ENCODE results near the gene DNAJC18.

DNA sequence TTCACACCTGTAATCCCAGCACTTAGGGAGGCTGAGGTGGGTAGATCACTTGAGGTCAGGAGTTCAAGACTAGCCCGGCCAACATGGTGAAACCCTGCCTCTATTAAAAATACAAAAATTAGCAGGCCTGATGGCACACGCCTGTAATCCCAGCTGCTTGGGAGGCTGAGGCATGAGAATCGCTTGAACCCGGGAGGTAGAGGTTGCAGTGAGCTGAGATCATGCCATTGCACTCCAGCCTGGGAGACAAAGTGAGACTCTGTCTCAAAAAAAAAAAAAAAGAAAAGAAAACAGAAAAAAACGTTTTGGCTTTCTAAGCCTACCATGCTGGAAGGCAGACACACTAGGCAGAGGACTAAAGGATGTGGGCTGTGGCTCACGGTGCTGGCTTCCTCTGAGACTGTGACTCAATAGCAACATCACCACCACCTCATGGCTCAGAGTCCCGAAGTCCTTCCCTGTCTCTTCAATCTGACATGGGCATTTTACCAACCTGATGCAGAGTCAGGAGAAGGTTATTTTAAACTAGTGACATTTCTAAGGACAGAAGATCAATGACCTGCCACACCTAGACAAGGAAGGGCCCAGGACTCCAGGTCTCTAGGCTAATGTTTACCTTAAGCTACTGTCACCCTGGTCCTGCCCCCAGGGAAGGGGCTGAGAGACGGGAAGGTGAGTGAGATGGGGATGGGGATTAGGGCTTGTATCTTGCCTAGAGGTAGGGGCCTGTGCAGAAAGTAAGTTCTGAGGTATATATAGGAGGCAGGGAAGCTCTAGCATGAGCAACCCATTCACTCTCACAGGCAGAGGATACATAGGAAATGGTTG lies 19.5 kb upstream of the DNAJC18 start:
- TF ChIP-seq ZNF596 (tag by site-specific recombination; IDR thresholded peaks at IDR 0.05) (no peak), ZNF140 (tag by site-specific recombination; IDR thresholded peaks at IDR 0.05) (no peak), ZNF133 (tag by site-specific recombination; IDR thresholded peaks at IDR 0.05) (no peak), ZNF707 (tag by site-specific recombination; IDR thresholded peaks at IDR 0.05) (no peak), KLF1 (tag by site-specific recombination; IDR thresholded peaks at IDR 0.05) (no peak), ZBTB7A (tag by site-specific recombination; IDR thresholded peaks at IDR 0.05; ENCODE audit: low read depth) (no peak), ZNF114 (tag by site-specific recombination; IDR thresholded peaks at IDR 0.05) (no peak), ZBTB1 (tag by site-specific recombination; IDR thresholded peaks at IDR 0.05) (no peak), ZNF239 (tag by site-specific recombination; IDR thresholded peaks at IDR 0.05) (no peak), MEIS1 (CRISPR knock-in tag; IDR thresholded peaks at IDR 0.05; ENCODE audit: borderline replicate concordance) (no peak), ZNF473 (tag by site-specific recombination; IDR thresholded peaks at IDR 0.05) (no peak)
- TF ChIP-seq, protein P1, sequence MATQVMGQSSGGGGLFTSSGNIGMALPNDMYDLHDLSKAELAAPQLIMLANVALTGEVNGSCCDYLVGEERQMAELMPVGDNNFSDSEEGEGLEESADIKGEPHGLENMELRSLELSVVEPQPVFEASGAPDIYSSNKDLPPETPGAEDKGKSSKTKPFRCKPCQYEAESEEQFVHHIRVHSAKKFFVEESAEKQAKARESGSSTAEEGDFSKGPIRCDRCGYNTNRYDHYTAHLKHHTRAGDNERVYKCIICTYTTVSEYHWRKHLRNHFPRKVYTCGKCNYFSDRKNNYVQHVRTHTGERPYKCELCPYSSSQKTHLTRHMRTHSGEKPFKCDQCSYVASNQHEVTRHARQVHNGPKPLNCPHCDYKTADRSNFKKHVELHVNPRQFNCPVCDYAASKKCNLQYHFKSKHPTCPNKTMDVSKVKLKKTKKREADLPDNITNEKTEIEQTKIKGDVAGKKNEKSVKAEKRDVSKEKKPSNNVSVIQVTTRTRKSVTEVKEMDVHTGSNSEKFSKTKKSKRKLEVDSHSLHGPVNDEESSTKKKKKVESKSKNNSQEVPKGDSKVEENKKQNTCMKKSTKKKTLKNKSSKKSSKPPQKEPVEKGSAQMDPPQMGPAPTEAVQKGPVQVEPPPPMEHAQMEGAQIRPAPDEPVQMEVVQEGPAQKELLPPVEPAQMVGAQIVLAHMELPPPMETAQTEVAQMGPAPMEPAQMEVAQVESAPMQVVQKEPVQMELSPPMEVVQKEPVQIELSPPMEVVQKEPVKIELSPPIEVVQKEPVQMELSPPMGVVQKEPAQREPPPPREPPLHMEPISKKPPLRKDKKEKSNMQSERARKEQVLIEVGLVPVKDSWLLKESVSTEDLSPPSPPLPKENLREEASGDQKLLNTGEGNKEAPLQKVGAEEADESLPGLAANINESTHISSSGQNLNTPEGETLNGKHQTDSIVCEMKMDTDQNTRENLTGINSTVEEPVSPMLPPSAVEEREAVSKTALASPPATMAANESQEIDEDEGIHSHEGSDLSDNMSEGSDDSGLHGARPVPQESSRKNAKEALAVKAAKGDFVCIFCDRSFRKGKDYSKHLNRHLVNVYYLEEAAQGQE (tag by site-specific recombination; IDR thresholded peaks at IDR 0.05) = no peak
- TF ChIP-seq, protein P2, sequence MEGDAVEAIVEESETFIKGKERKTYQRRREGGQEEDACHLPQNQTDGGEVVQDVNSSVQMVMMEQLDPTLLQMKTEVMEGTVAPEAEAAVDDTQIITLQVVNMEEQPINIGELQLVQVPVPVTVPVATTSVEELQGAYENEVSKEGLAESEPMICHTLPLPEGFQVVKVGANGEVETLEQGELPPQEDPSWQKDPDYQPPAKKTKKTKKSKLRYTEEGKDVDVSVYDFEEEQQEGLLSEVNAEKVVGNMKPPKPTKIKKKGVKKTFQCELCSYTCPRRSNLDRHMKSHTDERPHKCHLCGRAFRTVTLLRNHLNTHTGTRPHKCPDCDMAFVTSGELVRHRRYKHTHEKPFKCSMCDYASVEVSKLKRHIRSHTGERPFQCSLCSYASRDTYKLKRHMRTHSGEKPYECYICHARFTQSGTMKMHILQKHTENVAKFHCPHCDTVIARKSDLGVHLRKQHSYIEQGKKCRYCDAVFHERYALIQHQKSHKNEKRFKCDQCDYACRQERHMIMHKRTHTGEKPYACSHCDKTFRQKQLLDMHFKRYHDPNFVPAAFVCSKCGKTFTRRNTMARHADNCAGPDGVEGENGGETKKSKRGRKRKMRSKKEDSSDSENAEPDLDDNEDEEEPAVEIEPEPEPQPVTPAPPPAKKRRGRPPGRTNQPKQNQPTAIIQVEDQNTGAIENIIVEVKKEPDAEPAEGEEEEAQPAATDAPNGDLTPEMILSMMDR (tag by site-specific recombination; IDR thresholded peaks at IDR 0.05) = no peak
- TF ChIP-seq, protein P3, sequence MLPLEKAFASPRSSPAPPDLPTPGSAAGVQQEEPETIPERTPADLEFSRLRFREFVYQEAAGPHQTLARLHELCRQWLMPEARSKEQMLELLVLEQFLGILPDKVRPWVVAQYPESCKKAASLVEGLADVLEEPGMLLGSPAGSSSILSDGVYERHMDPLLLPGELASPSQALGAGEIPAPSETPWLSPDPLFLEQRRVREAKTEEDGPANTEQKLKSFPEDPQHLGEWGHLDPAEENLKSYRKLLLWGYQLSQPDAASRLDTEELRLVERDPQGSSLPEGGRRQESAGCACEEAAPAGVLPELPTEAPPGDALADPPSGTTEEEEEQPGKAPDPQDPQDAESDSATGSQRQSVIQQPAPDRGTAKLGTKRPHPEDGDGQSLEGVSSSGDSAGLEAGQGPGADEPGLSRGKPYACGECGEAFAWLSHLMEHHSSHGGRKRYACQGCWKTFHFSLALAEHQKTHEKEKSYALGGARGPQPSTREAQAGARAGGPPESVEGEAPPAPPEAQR (tag by site-specific recombination; IDR thresholded peaks at IDR 0.05) = no peak

All from HEK293 (cell line).